BLaER1 (cell line): ENCODE results near the gene ITGA3.

ENCODE experiments used
- H3K27ac ChIP-seq: shearing (Covaris generic); formaldehyde crosslinking; 2 replicates; pipeline ENCODE4 v1.8.1; 2022
- H3K27me3 ChIP-seq: shearing (Covaris generic); formaldehyde crosslinking; 2 replicates; pipeline ENCODE4 v1.8.1; 2022
- H3K36me3 ChIP-seq: shearing (Covaris generic); formaldehyde crosslinking; 2 replicates; pipeline ENCODE4 v1.8.1; 2022
- H3K4me1 ChIP-seq: shearing (Covaris generic); formaldehyde crosslinking; 2 replicates; pipeline ENCODE4 v1.8.1; 2022
- H3K4me2 ChIP-seq: shearing (Covaris generic); formaldehyde crosslinking; 2 replicates; pipeline ENCODE4 v1.8.1; 2022
- H3K4me3 ChIP-seq: shearing (Covaris generic); formaldehyde crosslinking; 2 replicates; pipeline ENCODE4 v1.8.1; 2022
- H3K9ac ChIP-seq: shearing (Covaris generic); formaldehyde crosslinking; 2 replicates; pipeline ENCODE4 v1.8.1; 2022
- H3K9me3 ChIP-seq: shearing (Covaris generic); formaldehyde crosslinking; 2 replicates; pipeline ENCODE4 v1.8.1; 2022
- H4K20me1 ChIP-seq: shearing (Covaris generic); formaldehyde crosslinking; 2 replicates; pipeline ENCODE4 v1.8.1; 2022
- Cebpa-rat ChIP-seq: shearing (Covaris generic); IDR thresholded peaks from 2 replicates; pipeline ENCODE4 v1.8.1; 2022

The ITGA3 gene

GRCh38 chr17:50023520-50023919 lies 32.4 kb upstream of the ITGA3 start:
- Histone ChIP-seq H3K4me2 (no peak overlapping the region), H4K20me1 (peaks cover 26% of the 10 kb centered on the region), H3K4me3 (no peak overlapping the region), H3K4me1 (peaks cover 20% of the 10 kb centered on the region), H3K36me3 (no peaks in the 10 kb centered on the region), H3K27me3 (peaks cover 33% of the 10 kb centered on the region), H3K9ac (no peak overlapping the region), H3K27ac (no peak overlapping the region), H3K9me3 (no peaks in the 10 kb centered on the region)
- TF ChIP-seq Cebpa-rat = no peak

GRCh38 chr17:50024808-50025207 lies 31.1 kb upstream of the ITGA3 start:
- Histone ChIP-seq H3K4me3 (no peak overlapping the region), H3K9me3 (no peaks in the 10 kb centered on the region), H3K36me3 (no peaks in the 10 kb centered on the region), H3K9ac (no peak overlapping the region), H3K27me3 (peaks cover 42% of the 10 kb centered on the region), H4K20me1 (peaks cover 32% of the 10 kb centered on the region), H3K4me2 (no peak overlapping the region), H3K27ac (no peak overlapping the region), H3K4me1 (peaks cover 22% of the 10 kb centered on the region)
- TF ChIP-seq Cebpa-rat = no peak

- H3K4me3 ChIP-seq = no peak overlapping the region
- H3K27me3 ChIP-seq = peaks cover 55% of the 10 kb centered on the region
- H3K4me2 ChIP-seq = 0 out of 2 replicates have a peak overlapping the region, but pooled peaks have one; percentile 87
- H3K36me3 ChIP-seq = no peaks in the 10 kb centered on the region
- H3K4me1 ChIP-seq = peaks cover 22% of the 10 kb centered on the region
- no peak overlapping the region for H3K27ac ChIP-seq
- TF ChIP-seq Cebpa-rat = no peak
- no peak overlapping the region for H3K9ac ChIP-seq
- H3K9me3 ChIP-seq = no peaks in the 10 kb centered on the region
- H4K20me1 ChIP-seq = peaks cover 32% of the 10 kb centered on the region
These were observed 29.7 kb upstream of the ITGA3 start for GRCh38 chr17:50026046-50026675.

- peaks cover 54% of the 10 kb centered on the region for H3K27me3 ChIP-seq
- H3K27ac ChIP-seq = no peak overlapping the region
- no peaks in the 10 kb centered on the region for H3K36me3 ChIP-seq
- peaks cover 22% of the 10 kb centered on the region for H3K4me1 ChIP-seq
- H3K9ac ChIP-seq = no peak overlapping the region
- H4K20me1 ChIP-seq = peaks cover 32% of the 10 kb centered on the region
- H3K9me3 ChIP-seq = no peaks in the 10 kb centered on the region
- TF ChIP-seq Cebpa-rat = no peak
- peak overlapping the region; percentile 87 for H3K4me2 ChIP-seq
- peak overlapping the region; percentile 40; the same call in 1 of the 2 replicates for H3K4me3 ChIP-seq
These were observed 29.1 kb upstream of the ITGA3 start for GRCh38 chr17:50026837-50027171.

GRCh38 chr17:50027172-50027880 lies 28.6 kb upstream of the ITGA3 start:
- Histone ChIP-seq H3K36me3 (no peaks in the 10 kb centered on the region), H3K4me3 (peak overlapping the region; percentile 40; the same call in 1 of the 2 replicates), H3K9me3 (no peaks in the 10 kb centered on the region), H3K9ac (no peak overlapping the region), H3K27ac (no peak overlapping the region), H3K4me1 (peaks cover 22% of the 10 kb centered on the region), H3K27me3 (peaks cover 53% of the 10 kb centered on the region), H4K20me1 (peaks cover 32% of the 10 kb centered on the region), H3K4me2 (peak overlapping the region; percentile 87)
- no peak for TF ChIP-seq Cebpa-rat

GRCh38 chr17:50027881-50028735 lies 27.8 kb upstream of the ITGA3 start:
- TF ChIP-seq Cebpa-rat = no peak
- Histone ChIP-seq H3K9me3 (no peaks in the 10 kb centered on the region), H3K36me3 (no peaks in the 10 kb centered on the region), H3K27me3 (peaks cover 53% of the 10 kb centered on the region), H3K4me3 (0 out of 2 replicates have a peak overlapping the region, but pooled peaks have one; percentile 40), H3K27ac (no peak overlapping the region), H3K9ac (no peak overlapping the region), H3K4me1 (peaks cover 22% of the 10 kb centered on the region), H4K20me1 (peaks cover 32% of the 10 kb centered on the region), H3K4me2 (peak overlapping the region; percentile 87)

GRCh38 chr17:50028736-50029120 lies 27.2 kb upstream of the ITGA3 start:
- TF ChIP-seq Cebpa-rat = no peak
- Histone ChIP-seq H3K27me3 (peaks cover 53% of the 10 kb centered on the region), H3K4me3 (no peak overlapping the region), H4K20me1 (peaks cover 32% of the 10 kb centered on the region), H3K36me3 (no peaks in the 10 kb centered on the region), H3K4me2 (no peak overlapping the region), H3K9ac (no peak overlapping the region), H3K4me1 (peaks cover 22% of the 10 kb centered on the region), H3K27ac (no peak overlapping the region), H3K9me3 (no peaks in the 10 kb centered on the region)

- Histone ChIP-seq H3K9ac (no peak overlapping the region), H3K9me3 (no peaks in the 10 kb centered on the region), H3K27ac (no peak overlapping the region), H3K36me3 (no peaks in the 10 kb centered on the region), H3K4me1 (peaks cover 22% of the 10 kb centered on the region), H4K20me1 (peaks cover 32% of the 10 kb centered on the region), H3K27me3 (peaks cover 53% of the 10 kb centered on the region), H3K4me3 (no peak overlapping the region), H3K4me2 (no peak overlapping the region)
- TF ChIP-seq Cebpa-rat = no peak
These were observed 26.7 kb upstream of the ITGA3 start for GRCh38 chr17:50029185-50029584.

GRCh38 chr17:50033316-50033715 lies 22.6 kb upstream of the ITGA3 start:
- Histone ChIP-seq H3K4me3 (no peak overlapping the region), H3K27ac (no peak overlapping the region), H4K20me1 (peaks cover 8% of the 10 kb centered on the region; the same call in 1 of the 2 replicates), H3K9ac (no peak overlapping the region), H3K27me3 (peaks cover 47% of the 10 kb centered on the region), H3K4me1 (peaks cover 3% of the 10 kb centered on the region), H3K36me3 (no peaks in the 10 kb centered on the region), H3K9me3 (no peaks in the 10 kb centered on the region), H3K4me2 (no peak overlapping the region)
- no peak for TF ChIP-seq Cebpa-rat
